SK-N-MC (cell line): Measurements from ENCODE around the gene STARD13.

Experiments used
- DNase-seq: peaks from one replicate; pipeline ENCODE4 v3.0.0-alpha.2; 2011; ENCODE audit warnings: low read depth, low spot score
- H3K27ac ChIP-seq: fragments of 200-600 bp; sonication (generic); 2 replicates; pipeline ENCODE4 v1.5.1; 2016; ENCODE audit warnings: mixed run types
- H3K36me3 ChIP-seq: fragments of 200-600 bp; sonication (generic); 2 replicates; pipeline ENCODE4 v1.6.1; 2017; ENCODE audit warnings: antibody characterized with exemption, low read length, mixed read lengths; ENCODE audit not compliant: insufficient read depth
- H3K4me3 ChIP-seq: fragments of 200-600 bp; sonication (generic); 2 replicates; pipeline ENCODE4 v1.5.1; 2016
- H3K9ac ChIP-seq: fragments of 200-600 bp; sonication (generic); 2 replicates; pipeline ENCODE4 v1.8.0; 2017; ENCODE audit warnings: mixed run types, mixed read lengths; ENCODE audit not compliant: insufficient read length
- H3K9me3 ChIP-seq: fragments of 200-600 bp; sonication (generic); 2 replicates; pipeline ENCODE4 v1.6.1; 2017; ENCODE audit warnings: low read depth, mild to moderate bottlenecking, antibody characterized with exemption, low read length, moderate library complexity, mixed read lengths
- EZH2 ChIP-seq: fragments of 200-600 bp; sonication (generic); IDR thresholded peaks from one replicate; pipeline ENCODE4 v1.6.1; 2017; ENCODE audit warnings: antibody characterized with exemption
- FOXP2 ChIP-seq: optimal IDR thresholded peaks from 2 replicates; pipeline ENCODE3; 2011; ENCODE audit warnings: mild to moderate bottlenecking, moderate library complexity; ENCODE audit not compliant: insufficient read depth; ENCODE audit errors: extremely low read length, control extremely low read depth
- POLR2AphosphoS5 ChIP-seq: IDR thresholded peaks from 2 replicates; pipeline ENCODE4 v1.6.1; 2012; ENCODE audit warnings: mild to moderate bottlenecking, low read depth, low read length, borderline replicate concordance

Gene STARD13

GRCh38 chr13:33089311-33089710 is 196.2 kb downstream of the STARD13 start:
- H3K9me3 ChIP-seq = no peaks in the 10 kb centered on the region
- no peak overlapping the region for H3K4me3 ChIP-seq
- H3K27ac ChIP-seq = no peak overlapping the region
- H3K9ac ChIP-seq = no peak overlapping the region
- TF ChIP-seq POLR2AphosphoS5 = no peak
- no peak for TF ChIP-seq FOXP2
- TF ChIP-seq EZH2 = no peak
- DNase-seq = no peak
- no peaks in the 10 kb centered on the region for H3K36me3 ChIP-seq

GRCh38 chr13:33087790-33088189 is 197.8 kb downstream of the STARD13 start:
- no peak for TF ChIP-seq EZH2
- TF ChIP-seq FOXP2 = no peak
- no peak for TF ChIP-seq POLR2AphosphoS5
- DNase-seq = no peak
- Histone ChIP-seq H3K9ac (no peak overlapping the region), H3K27ac (no peak overlapping the region), H3K36me3 (no peaks in the 10 kb centered on the region), H3K4me3 (no peak overlapping the region), H3K9me3 (no peaks in the 10 kb centered on the region)

- Histone ChIP-seq H3K9ac (no peak overlapping the region), H3K36me3 (no peaks in the 10 kb centered on the region)
- TF ChIP-seq POLR2AphosphoS5 (no peak), EZH2 (no peak), FOXP2 (no peak)
Measured at GRCh38 chr13:33087091-33087490, 198.5 kb downstream of the STARD13 start.

GRCh38 chr13:33083054-33083453 is 202.5 kb downstream of the STARD13 start:
- no peaks in the 10 kb centered on the region for H3K36me3 ChIP-seq
- no peak overlapping the region for H3K9ac ChIP-seq
- H3K27ac ChIP-seq = no peak overlapping the region
- DNase-seq = no peak
- H3K4me3 ChIP-seq = no peak overlapping the region
- TF ChIP-seq POLR2AphosphoS5 (no peak), EZH2 (no peak)
- no peaks in the 10 kb centered on the region for H3K9me3 ChIP-seq

More at GRCh38 chr13:33087091-33087490, 198.5 kb downstream of the STARD13 start:
- Histone ChIP-seq H3K9me3 (no peaks in the 10 kb centered on the region), H3K4me3 (no peak overlapping the region), H3K27ac (no peak overlapping the region)
- DNase-seq = no peak

- no peak overlapping the region for H3K4me3 ChIP-seq
- H3K27ac ChIP-seq = no peak overlapping the region
- H3K36me3 ChIP-seq = no peaks in the 10 kb centered on the region
- TF ChIP-seq FOXP2 (no peak), POLR2AphosphoS5 (no peak), EZH2 (no peak)
- no peaks in the 10 kb centered on the region for H3K9me3 ChIP-seq
- H3K9ac ChIP-seq = no peak overlapping the region
- no peak for DNase-seq
Measured at GRCh38 chr13:33081666-33082065, 203.9 kb downstream of the STARD13 start.

GRCh38 chr13:33080972-33081590 is 204.5 kb downstream of the STARD13 start:
- Histone ChIP-seq H3K36me3 (no peaks in the 10 kb centered on the region), H3K27ac (no peak overlapping the region), H3K9me3 (no peaks in the 10 kb centered on the region), H3K4me3 (no peak overlapping the region), H3K9ac (no peak overlapping the region)
- no peak for DNase-seq
- TF ChIP-seq EZH2 (no peak), POLR2AphosphoS5 (no peak), FOXP2 (no peak)

- H3K27ac ChIP-seq = no peak overlapping the region
- H3K9me3 ChIP-seq = no peaks in the 10 kb centered on the region
- DNase-seq = no peak
- TF ChIP-seq FOXP2 (no peak), EZH2 (no peak), POLR2AphosphoS5 (no peak)
- H3K36me3 ChIP-seq = no peaks in the 10 kb centered on the region
- no peak overlapping the region for H3K4me3 ChIP-seq
- H3K9ac ChIP-seq = no peak overlapping the region
Measured at GRCh38 chr13:33079960-33080359, 205.6 kb downstream of the STARD13 start.

GRCh38 chr13:33078263-33078662 is 207.3 kb downstream of the STARD13 start:
- Histone ChIP-seq H3K9me3 (no peaks in the 10 kb centered on the region), H3K9ac (no peak overlapping the region), H3K36me3 (no peaks in the 10 kb centered on the region), H3K4me3 (no peak overlapping the region), H3K27ac (no peak overlapping the region)
- no peak for DNase-seq
- TF ChIP-seq EZH2 (no peak), POLR2AphosphoS5 (no peak), FOXP2 (no peak)
